Raji (cell line): Measurements from ENCODE around the gene MCHR1.

Experiments used
- POLR2A ChIP-seq: IDR thresholded peaks from 2 replicates; pipeline ENCODE4 v1.6.1; 2011; ENCODE audit warnings: low read depth, low read length, control low read depth; ENCODE audit not compliant: insufficient read depth

Gene MCHR1

DNA sequence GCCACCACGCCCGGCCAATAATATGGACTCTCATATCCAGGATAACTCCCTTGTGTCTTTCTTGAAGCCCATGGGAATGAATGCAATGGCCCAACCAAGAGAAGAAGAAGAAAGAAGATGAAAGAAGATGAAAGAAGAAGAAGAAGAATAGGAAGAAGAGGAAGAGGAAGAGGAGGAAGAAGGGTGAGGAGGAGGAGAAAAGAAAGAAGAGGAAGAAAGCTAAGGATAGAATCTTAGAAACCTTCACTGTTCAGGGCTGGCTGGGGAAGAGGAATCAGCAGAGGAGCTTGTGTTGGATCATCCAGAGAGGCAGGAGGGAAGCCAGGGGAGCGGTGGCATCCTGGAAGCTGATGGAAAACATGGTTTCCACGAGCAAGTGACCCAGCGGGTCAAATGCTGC lies 28.9 kb downstream of the MCHR1 start:
- no peak for TF ChIP-seq POLR2A

- no peak for TF ChIP-seq POLR2A
Measured at GRCh38 chr22:40709752-40710413, 30.6 kb downstream of the MCHR1 start.

DNA sequence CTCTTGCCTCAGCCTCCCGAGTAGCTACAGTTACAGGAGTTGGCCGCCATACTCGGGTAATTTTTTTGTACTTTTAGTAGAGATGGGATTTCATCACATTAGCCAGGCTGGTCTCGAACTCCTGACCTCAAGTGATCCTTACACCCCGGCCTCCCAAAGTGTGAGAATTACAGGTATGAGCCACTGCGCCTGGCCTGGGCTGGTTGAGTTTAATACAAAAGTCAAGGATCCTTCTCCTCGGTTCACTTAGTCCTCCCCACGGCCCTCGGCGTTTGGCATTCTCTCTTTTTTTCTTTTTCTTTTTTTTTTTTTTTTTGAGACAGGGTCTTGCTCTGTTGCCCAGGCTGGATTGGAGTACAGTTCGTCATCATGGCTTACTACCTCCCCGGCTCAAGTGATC lies 33.0 kb downstream of the MCHR1 start:
- no peak for TF ChIP-seq POLR2A

DNA sequence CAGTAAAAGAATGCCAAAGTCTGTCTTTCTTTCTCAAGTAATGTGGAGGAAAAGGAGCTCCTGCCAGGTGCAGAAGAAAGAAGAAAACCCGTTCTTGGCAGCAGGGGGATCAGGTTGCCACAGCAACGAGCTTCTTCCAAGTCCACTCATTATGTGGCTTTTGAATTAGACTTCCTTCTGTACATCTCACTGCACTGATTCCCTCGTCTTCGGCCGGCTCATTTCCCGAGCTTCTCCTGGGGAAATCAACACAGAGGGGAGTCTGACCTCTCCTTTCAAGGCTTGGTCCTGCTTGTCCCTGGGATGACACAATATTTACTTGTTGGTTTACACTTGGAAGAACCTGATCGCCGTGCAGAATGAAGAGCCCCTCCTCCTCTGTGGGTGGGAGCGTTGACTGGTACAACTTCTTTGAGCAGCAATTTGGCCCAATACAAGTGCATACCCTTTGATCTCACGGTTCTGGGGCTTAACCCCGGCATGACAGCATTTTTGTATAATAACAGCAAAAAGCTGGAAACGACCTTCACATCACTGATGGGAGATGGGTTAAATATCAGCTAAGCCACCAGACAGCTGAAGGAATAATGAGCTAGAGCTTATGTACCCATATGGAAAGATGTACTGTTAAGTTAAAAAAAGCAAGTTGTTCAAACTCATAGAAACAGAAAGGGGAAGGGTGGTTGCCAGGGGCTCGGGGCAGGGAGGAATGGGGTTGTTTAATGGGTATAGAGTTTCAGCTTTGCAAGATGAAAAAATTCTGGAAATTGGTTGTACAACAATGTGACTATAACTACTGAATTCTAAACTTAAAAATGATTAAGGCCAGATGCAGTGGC lies 35.4 kb downstream of the MCHR1 start:
- TF ChIP-seq POLR2A = no peak

- TF ChIP-seq POLR2A = no peak
Measured at GRCh38 chr22:40716116-40716515, 36.8 kb downstream of the MCHR1 start.

- TF ChIP-seq POLR2A = no peak
Measured at GRCh38 chr22:40718250-40719204, 39.2 kb downstream of the MCHR1 start.

DNA sequence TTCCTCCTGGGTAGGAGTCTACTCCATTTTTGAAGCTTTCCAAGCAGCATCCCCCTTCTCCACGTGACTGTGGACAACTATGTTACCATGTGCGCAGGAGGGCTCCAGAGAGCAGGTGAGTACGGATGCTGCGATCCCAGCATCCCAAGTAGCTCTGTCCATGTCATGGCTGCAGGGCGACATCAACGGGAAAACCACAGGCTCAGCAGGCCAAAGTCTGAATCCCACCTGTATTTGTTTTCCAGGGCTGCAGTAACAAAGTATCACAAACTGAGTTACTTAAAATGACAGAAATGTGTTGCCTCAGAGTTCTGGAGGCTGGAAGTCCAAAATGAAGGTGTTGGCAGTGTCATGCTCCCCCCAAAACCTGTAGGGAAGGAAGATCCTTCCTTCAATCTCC lies 40.3 kb downstream of the MCHR1 start:
- TF ChIP-seq POLR2A = no peak

DNA sequence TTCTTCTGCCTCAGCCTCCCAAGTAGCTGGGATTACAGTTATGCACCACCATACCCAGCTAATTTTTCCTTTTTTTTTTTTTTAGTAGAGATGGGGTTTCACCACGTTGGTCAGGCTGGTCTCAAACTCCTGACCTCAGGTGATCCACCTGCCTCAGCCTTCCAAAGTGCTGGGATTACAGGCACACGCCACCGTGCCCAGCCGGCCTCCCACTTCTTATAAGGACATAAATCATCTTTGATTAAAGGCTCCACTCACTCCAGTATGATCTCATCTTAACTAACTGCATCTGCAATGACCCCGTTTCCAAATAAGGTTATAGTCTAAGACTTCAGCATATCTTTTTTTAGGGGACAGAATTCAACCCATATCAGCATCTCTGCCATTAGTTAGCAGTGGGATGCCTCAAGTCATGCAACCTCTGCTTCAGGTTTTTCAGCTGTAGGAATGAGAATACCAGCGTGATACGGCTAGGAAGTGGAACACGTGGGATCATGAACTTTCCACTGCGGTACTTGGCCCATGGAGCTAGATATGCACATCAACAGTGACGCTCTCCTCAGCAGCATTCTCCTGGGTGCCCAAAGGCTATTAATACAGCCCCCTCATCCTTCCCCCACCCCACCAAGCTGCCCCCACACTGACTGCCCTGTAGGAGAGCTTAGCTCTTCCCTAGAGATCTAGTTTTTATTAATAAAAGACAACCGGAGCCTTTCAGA lies 41.4 kb downstream of the MCHR1 start:
- TF ChIP-seq POLR2A = no peak

GRCh38 chr22:40721266-40721665 lies 42.0 kb downstream of the MCHR1 start:
- no peak for TF ChIP-seq POLR2A

GRCh38 chr22:40723396-40723933 lies 44.2 kb downstream of the MCHR1 start:
- TF ChIP-seq POLR2A = no peak

DNA sequence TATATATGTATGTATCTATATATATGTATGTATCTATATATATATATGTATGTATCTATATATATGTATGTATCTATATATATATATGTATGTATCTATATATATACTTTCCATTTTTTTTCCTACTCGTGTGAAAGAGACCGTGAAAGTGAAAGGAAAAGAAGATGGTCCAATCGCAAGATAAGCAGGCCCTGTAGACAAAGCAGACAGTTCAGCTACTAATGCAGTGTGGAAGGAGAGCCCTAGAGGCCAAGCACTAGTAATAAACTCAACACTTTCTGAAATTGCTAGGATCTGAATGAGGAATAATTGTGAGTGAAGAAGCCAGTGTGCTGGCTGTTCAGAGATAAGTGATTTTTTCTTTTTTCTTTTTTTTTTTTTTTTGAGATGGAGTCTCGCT lies 47.2 kb downstream of the MCHR1 start:
- no peak for TF ChIP-seq POLR2A

- TF ChIP-seq POLR2A = no peak
Measured at GRCh38 chr22:40727070-40727963, 48.0 kb downstream of the MCHR1 start.

- no peak for TF ChIP-seq POLR2A
Measured at GRCh38 chr22:40727964-40728615, 48.8 kb downstream of the MCHR1 start.

DNA sequence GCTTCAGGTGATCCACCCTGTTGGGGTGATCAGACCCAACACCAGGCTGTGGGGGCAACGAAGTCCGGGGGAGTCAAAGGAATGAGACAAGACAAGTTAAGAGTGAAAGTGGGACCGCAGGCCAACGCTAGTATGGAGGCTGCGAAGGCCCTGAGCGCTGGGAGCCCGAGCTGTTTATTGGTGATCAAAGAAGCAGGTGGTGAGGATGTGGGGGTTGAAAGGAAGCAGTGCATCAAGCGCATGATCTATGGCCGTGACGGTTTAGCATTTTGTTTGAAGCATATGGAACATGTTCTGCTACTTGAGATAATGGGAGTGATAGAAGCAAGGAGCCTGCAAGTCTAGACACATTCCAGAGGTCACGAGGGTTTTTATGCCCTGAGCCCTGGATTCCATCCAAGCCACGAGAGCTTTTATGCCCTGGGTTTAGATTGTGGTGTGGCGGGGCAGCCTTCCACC lies 49.5 kb downstream of the MCHR1 start:
- no peak for TF ChIP-seq POLR2A
